H9 (cell line): ENCODE measurements around the gene ARHGAP22. TPM values are rescaled to one million over a fixed set of nuclear protein-coding genes. Genes with fewer than 3 reads are reported as not detected.

Experiments
- DNase-seq: peaks from one replicate; pipeline ENCODE4 v3.0.0-alpha.2; 2017
- H2AFZ ChIP-seq: one replicate; pipeline ENCODE4 v1.6.1; 2013; ENCODE audit warnings: mild to moderate bottlenecking, low read length, control low read depth, moderate library complexity
- H2AK5ac ChIP-seq: 2 replicates; pipeline ENCODE4 v1.6.1; 2013; ENCODE audit warnings: low read length, control low read depth, mixed read lengths; ENCODE audit not compliant: insufficient read length
- H2BK120ac ChIP-seq: one replicate; pipeline ENCODE4 v1.6.1; 2013; ENCODE audit warnings: low read depth, mild to moderate bottlenecking, low read length, control low read depth, inconsistent platforms; ENCODE audit not compliant: poor library complexity, severe bottlenecking
- H2BK12ac ChIP-seq: 2 replicates; pipeline ENCODE4 v1.6.1; 2013; ENCODE audit warnings: low read length, control low read depth, mixed read lengths, low read depth; ENCODE audit not compliant: insufficient read length
- H2BK15ac ChIP-seq: 2 replicates; pipeline ENCODE4 v1.6.1; 2013; ENCODE audit warnings: low read depth, low read length, control low read depth
- H2BK20ac ChIP-seq: one replicate; pipeline ENCODE4 v1.6.1; 2013; ENCODE audit warnings: low read depth, mild to moderate bottlenecking, low read length, control low read depth, inconsistent platforms; ENCODE audit not compliant: poor library complexity, severe bottlenecking
- H2BK5ac ChIP-seq: 2 replicates; pipeline ENCODE4 v1.6.1; 2013; ENCODE audit warnings: low read length, control low read depth, mixed read lengths; ENCODE audit not compliant: insufficient read length
- H3K14ac ChIP-seq: 2 replicates; pipeline ENCODE4 v1.6.1; 2013; ENCODE audit warnings: low read length, control low read depth; ENCODE audit not compliant: insufficient read depth
- H3K18ac ChIP-seq: 2 replicates; pipeline ENCODE4 v1.6.1; 2013; ENCODE audit warnings: low read depth, mild to moderate bottlenecking, mixed read lengths, low read length, control low read depth; ENCODE audit not compliant: insufficient read length
- H3K23ac ChIP-seq: 2 replicates; pipeline ENCODE4 v1.6.1; 2013; ENCODE audit warnings: low read length, control low read depth, mixed read lengths, low read depth; ENCODE audit not compliant: insufficient read length
- H3K23me2 ChIP-seq: 2 replicates; pipeline ENCODE4 v1.6.1; 2013; ENCODE audit warnings: low read depth, mild to moderate bottlenecking, mixed read lengths, low read length, control low read depth; ENCODE audit not compliant: insufficient read length, poor library complexity, severe bottlenecking
- H3K27ac ChIP-seq: 2 replicates; pipeline ENCODE4 v1.5.1; 2013; ENCODE audit warnings: low read length, control low read depth, mixed read lengths, low read depth; ENCODE audit not compliant: insufficient read length
- H3K27me3 ChIP-seq: 2 replicates; pipeline ENCODE4 v1.6.1; 2013; ENCODE audit warnings: low read length, control low read depth, inconsistent platforms; ENCODE audit not compliant: insufficient read depth
- H3K4ac ChIP-seq: 2 replicates; pipeline ENCODE4 v1.6.1; 2013; ENCODE audit warnings: low read depth, mild to moderate bottlenecking, control low read depth, inconsistent platforms, low read length, moderate library complexity
- H3K4me1 ChIP-seq: 2 replicates; pipeline ENCODE4 v1.6.1; 2013; ENCODE audit warnings: low read length, control low read depth, inconsistent platforms; ENCODE audit not compliant: insufficient read depth
- H3K4me2 ChIP-seq: 2 replicates; pipeline ENCODE4 v1.6.1; 2013; ENCODE audit warnings: low read length, control low read depth, mixed read lengths; ENCODE audit not compliant: insufficient read length, insufficient read depth
- H3K56ac ChIP-seq: 2 replicates; pipeline ENCODE4 v1.6.1; 2013; ENCODE audit warnings: low read depth, mild to moderate bottlenecking, mixed read lengths, low read length, control low read depth; ENCODE audit not compliant: insufficient read length
- H3K79me1 ChIP-seq: 2 replicates; pipeline ENCODE4 v1.6.1; 2013; ENCODE audit warnings: low read depth, mild to moderate bottlenecking, moderate library complexity, low read length, control low read depth, inconsistent platforms; ENCODE audit not compliant: insufficient read depth, poor library complexity, severe bottlenecking
- H3K79me2 ChIP-seq: 2 replicates; pipeline ENCODE4 v1.6.1; 2013; ENCODE audit warnings: low read length, control low read depth, inconsistent platforms; ENCODE audit not compliant: insufficient read depth
- H3K9ac ChIP-seq: 2 replicates; pipeline ENCODE4 v1.6.1; 2013; ENCODE audit warnings: low read length, control low read depth, mixed read lengths; ENCODE audit not compliant: insufficient read length; ENCODE audit errors: extremely low read depth
- H3K9me3 ChIP-seq: one replicate; pipeline ENCODE4 v1.6.1; 2013; ENCODE audit warnings: low read depth, low read length, inconsistent platforms; ENCODE audit not compliant: control insufficient read depth
- H3T11ph ChIP-seq: one replicate; pipeline ENCODE4 v1.6.1; 2013; ENCODE audit warnings: mild to moderate bottlenecking, low read length, control low read depth, inconsistent platforms
- H4K20me1 ChIP-seq: one replicate; pipeline ENCODE4 v1.6.1; 2013; ENCODE audit not compliant: control insufficient read depth, insufficient read length, insufficient read depth
- H4K5ac ChIP-seq: 2 replicates; pipeline ENCODE4 v1.6.1; 2013; ENCODE audit warnings: low read depth, mild to moderate bottlenecking, mixed read lengths, low read length, control low read depth; ENCODE audit not compliant: insufficient read length
- H4K8ac ChIP-seq: replicated peaks from 2 replicates; pipeline ENCODE4 v1.6.1; 2013; ENCODE audit warnings: low read length, control low read depth, mixed read lengths, low read depth; ENCODE audit not compliant: insufficient read length
- H4K91ac ChIP-seq: 2 replicates; pipeline ENCODE4 v1.6.1; 2013; ENCODE audit warnings: low read depth, mild to moderate bottlenecking, moderate library complexity, mixed read lengths, low read length, control low read depth; ENCODE audit not compliant: insufficient read length
- H3K27ac Mint-ChIP-seq, 3 experiments: 2 replicates in 2 of 3; 3 replicates in 1 of 3; pipeline ENCODE4 v1.8.0; 2020 to 2021; ENCODE audit warnings: mixed read lengths in 3 of 3, mild to moderate bottlenecking in 1 of 3, moderate library complexity in 1 of 3
- H3K27me3 Mint-ChIP-seq: 2 replicates; pipeline ENCODE4 v1.8.0; 2021; ENCODE audit warnings: low read depth, mild to moderate bottlenecking, moderate library complexity, mixed read lengths
- H3K36me3 Mint-ChIP-seq, 3 experiments: 2 replicates in 2 of 3; 3 replicates in 1 of 3; pipeline ENCODE4 v1.8.0; 2020 to 2021; ENCODE audit warnings: low read depth in 3 of 3, mixed read lengths in 3 of 3; ENCODE audit not compliant: insufficient read depth in 1 of 3
- H3K4me1 Mint-ChIP-seq, 2 experiments: 2 replicates each; pipeline ENCODE4 v1.8.0; 2020; ENCODE audit warnings: mixed read lengths in 2 of 2
- H3K4me3 Mint-ChIP-seq, 2 experiments: 2 replicates in 1 of 2; 3 replicates in 1 of 2; pipeline ENCODE4 v1.8.0; 2020 to 2021; ENCODE audit warnings: mild to moderate bottlenecking in 2 of 2, mixed read lengths in 2 of 2, moderate library complexity in 1 of 2
- H3K9me3 Mint-ChIP-seq, 2 experiments: 2 replicates in 1 of 2; 3 replicates in 1 of 2; pipeline ENCODE4 v1.8.0; 2020; ENCODE audit warnings: mild to moderate bottlenecking in 2 of 2, mixed read lengths in 2 of 2, moderate library complexity in 1 of 2
- CTCF ChIP-seq: fragments of 200-600 bp; sonication (generic); conservative IDR thresholded peaks from 3 replicates; pipeline ENCODE4 v1.8.0; 2021; ENCODE audit warnings: antibody characterized with exemption, mild to moderate bottlenecking
- WGBS: extraction: QIAGEN DNeasy Blood & Tissue Kit; methylation state at CpG from one replicate; pipeline ENCODE4 v1.1.7; 2013; ENCODE audit warnings: missing lambda C conversion rate, low lambda C conversion rate, mixed read lengths; ENCODE audit not compliant: insufficient read length; ENCODE audit errors: extremely low coverage; 5-methylcytosine and 5-hydroxymethylcytosine counted together
- total RNA-seq: library from RNA; stranded (reverse); gene quantifications from 2 replicates; pipeline ENCODE4 v1.2.1, GENCODE V29; 2021

Gene ARHGAP22
- total RNA-seq, 1 experiment from 2014 or later: 7.4 TPM

DNA sequence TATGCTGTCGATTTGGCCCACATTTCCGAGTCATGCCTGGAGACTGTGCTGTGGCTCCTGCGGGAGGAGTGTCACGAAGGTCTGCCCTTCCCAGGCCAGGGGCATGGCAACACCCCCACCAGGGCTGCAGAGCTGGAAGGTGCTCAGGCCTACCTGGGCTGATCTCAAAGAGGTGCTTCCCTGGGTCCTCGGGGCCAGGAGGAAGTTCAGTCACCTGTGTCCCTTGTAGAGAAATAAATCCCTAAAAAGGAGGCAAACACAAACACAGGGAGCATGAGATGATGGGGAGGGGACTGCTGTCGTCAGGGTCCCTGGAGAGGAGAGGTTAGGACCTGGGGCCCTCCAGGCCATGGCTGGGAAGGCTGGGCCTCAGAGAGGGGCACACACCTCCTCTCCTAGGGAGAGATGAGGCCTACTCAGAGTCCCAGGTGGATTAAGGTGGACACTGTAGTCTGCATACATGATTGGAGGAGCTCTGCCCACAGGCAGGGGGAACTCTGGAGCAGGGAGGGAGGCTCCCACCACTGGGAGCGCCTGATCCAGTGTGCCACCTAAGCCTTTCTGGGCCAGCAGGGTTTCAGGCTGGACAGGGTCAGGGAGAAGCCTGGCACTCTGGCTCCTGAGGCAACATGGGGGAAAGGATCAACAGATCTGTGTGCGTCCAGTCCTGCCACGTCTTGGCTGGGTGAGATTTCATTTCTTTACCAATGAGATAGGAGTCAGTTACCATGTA is 49.4 kb downstream of the ARHGAP22 start:
- Histone ChIP-seq H3K18ac (no peak overlapping the region), H3K4me1 (no peaks in the 10 kb centered on the region), H3K23ac (no peak overlapping the region), H3K79me1 (no peaks in the 10 kb centered on the region), H3T11ph (no peak overlapping the region), H3K9me3 (no peaks in the 10 kb centered on the region), H3K56ac (no peak overlapping the region), H2BK120ac (no peak overlapping the region), H3K23me2 (no peaks in the 10 kb centered on the region), H4K8ac (no peak overlapping the region), H3K79me2 (no peaks in the 10 kb centered on the region), H3K27ac (no peak overlapping the region), H2BK15ac (no peak overlapping the region), H2BK12ac (no peak overlapping the region), H3K9ac (no peak overlapping the region), H2AK5ac (no peak overlapping the region), H2BK20ac (no peak overlapping the region), H3K27me3 (no peaks in the 10 kb centered on the region), H2BK5ac (no peak overlapping the region), H4K20me1 (no peaks in the 10 kb centered on the region), H2AFZ (no peak overlapping the region), H3K14ac (no peak overlapping the region), H3K4me2 (no peak overlapping the region), H3K4ac (no peak overlapping the region), H4K5ac (no peak overlapping the region), H4K91ac (no peak overlapping the region)
- peak; percentile 23; the same call in 1 of the 3 replicates for TF ChIP-seq CTCF
- Mint-ChIP-seq H3K9me3 (peaks cover 0 to 2% of the 10 kb centered on the region in 2 experiments; a peak in 1 of 5 replicates), H3K36me3 (no peaks in the 10 kb centered on the region), H3K27me3 (no peaks in the 10 kb centered on the region; the same call in 1 of the 2 replicates), H3K4me1 (peaks cover 7 to 29% of the 10 kb centered on the region in 2 experiments), H3K4me3 (no peak overlapping the region), H3K27ac (peak overlapping the region in 1 of 3 experiments; percentile 92; a peak in 2 of 7 replicates)
- no CpG with 5 or more reads among the region's 9 CpGs for WGBS
- DNase-seq: peak; percentile 42
